Neural progenitor cell (in vitro differentiated cells): Measurements from ENCODE around the gene COG2.

Source experiments
- CTCF ChIP-seq: fragments of 200-600 bp; sonication (generic); IDR thresholded peaks from 2 replicates; pipeline ENCODE4 v1.5.1; 2017; ENCODE audit warnings: antibody characterized with exemption, mild to moderate bottlenecking
- EZH2 ChIP-seq: fragments of 200-600 bp; sonication (generic); IDR thresholded peaks from 2 replicates; pipeline ENCODE4 v1.6.1; 2017; ENCODE audit warnings: antibody characterized with exemption, mild to moderate bottlenecking, moderate library complexity

GRCh38 chr1:230728710-230729392, 86.6 kb downstream of the COG2 start:
- TF ChIP-seq EZH2 (no peak), CTCF (no peak)
